Stimulated activated CD8-positive, alpha-beta memory T cell treated with anti-CD3 and anti-CD28 coated beads, Interleukin-4, amount 100 ng/mL, for 24 hours (primary cell): Measurements from ENCODE around the gene ABCD1.
"Not testable (repeated sequence)": the region's sequence is repeated elsewhere in the genome, so short reads cannot be mapped to it uniquely, and the experiment has no call there.

Experiments used
- DNase-seq: peaks from one replicate; pipeline ENCODE4 v3.0.0-alpha.2; 2020; ENCODE audit warnings: low read depth

The ABCD1 gene

DNA sequence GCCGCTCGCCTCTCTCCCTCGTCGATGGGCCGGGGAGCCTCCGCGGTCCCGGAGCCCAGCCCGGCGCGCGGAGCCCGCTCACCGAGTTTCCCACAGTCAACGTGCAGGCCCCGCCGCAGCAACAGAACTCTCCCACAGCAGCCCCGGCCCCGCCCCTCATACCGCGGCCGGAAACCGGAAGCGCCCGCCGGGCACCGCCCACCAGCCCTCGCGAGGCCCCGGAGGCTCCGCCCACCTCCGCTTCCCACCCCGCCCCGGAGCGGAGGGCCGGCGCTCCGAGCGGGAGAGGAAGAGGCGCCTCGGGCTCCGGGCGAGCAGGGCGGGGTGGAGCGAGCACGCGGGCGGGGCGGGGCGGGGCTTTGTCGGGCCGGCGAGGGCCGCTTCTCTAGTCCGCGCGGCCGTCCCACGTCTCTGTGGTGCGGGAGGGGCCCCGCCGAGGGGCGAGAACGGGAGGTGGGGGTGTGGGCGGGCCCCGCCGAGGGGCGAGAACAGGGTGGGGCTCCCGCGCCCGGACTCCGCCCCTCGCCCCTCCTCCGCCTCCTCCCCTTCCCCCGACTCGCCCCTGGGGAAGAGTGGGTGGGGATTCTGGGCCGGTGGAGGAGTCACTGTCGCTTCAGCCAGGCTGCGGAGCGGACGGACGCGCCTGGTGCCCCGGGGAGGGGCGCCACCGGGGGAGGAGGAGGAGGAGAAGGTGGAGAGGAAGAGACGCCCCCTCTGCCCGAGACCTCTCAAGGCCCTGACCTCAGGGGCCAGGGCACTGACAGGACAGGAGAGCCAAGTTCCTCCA, at the start of gene ABCD1, which contains the start of gene BCAP31:
ABCD1 (plus strand) TSS at position 605 of the 787 bp plus-strand sequence. CDS start 411 bp downstream, outside the sequence.
BCAP31 (minus strand) TSS at position 136 of the 787 bp plus-strand sequence. CDS start 1,143 bp downstream, outside the sequence.
- DNase-seq, result peak; percentile 77

DNA sequence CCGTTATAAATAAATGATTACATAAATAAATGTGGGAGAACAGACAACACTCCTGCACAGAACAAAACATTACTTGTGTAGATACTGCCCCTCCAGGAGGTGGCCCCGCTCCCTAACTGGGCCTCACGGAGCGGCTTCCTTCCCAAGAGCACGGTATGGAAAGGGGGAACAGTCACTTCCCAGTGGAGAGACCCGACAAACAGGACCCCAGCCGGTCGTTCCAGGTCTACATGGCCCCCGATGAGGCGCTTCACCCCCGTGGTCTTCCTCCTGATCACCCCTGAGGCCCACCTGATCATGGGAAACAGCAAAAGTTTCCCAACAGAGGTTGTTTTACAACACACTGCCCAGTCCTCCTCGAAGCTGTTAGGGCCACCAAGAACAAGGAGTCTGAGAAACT, 43.5 kb upstream of the ABCD1 start:
- DNase-seq, result no peak

DNA sequence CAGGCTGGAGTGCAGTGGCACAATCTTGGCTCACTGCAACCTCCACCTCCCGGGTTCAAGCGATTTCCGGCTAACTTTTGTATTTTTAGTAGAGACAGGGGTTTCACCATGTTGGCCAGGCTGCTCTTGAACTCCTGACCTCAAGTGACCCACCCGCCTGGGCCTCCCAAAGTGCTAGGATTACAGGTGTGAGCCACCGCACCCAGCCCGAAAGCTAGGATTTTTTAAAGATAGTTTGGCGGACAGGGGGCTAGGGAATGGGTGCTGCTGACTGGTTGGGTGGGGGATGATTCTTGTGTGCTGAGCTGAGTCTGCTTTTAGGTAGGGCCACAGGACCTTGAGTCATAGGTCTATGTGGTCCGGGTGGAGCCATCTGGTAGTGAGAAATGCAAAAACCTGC, 41.2 kb upstream of the ABCD1 start:
- not testable (repeated sequence) for DNase-seq

DNA sequence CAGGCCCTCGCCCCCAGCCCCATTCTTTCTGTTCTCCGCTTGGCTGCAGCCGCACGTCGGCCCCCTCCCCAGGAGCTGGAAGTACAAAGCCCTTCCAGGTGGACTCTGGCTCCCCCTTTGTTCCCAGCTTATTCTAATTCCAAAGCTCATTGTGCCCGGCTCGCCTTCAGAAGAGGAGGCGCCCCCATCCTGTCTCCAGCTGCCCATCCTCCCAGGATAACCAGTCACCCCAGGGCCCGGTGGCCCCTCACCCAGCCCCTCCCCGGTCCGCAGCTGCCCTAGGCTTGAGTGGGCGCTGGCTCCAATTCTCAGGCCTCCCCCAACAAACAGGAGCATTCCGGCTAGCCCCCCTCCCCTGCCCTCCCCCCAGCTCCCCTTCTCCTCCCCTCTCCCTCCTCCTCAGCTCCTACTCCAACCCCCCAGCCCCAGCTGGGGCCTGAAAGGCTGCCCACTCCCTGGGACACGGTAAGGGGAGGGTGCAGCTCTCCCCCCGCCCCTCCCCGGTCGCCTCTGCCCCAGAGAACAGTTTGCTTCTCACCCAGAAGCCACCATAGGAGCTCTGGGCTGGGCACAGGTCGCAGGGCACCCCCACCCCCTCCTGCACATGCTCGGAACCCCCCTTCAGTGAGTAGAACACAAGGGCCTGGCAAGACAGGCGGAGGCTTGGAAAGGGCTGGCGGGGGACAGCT, 40.0 kb upstream of the ABCD1 start:
- DNase-seq, result no peak

DNA sequence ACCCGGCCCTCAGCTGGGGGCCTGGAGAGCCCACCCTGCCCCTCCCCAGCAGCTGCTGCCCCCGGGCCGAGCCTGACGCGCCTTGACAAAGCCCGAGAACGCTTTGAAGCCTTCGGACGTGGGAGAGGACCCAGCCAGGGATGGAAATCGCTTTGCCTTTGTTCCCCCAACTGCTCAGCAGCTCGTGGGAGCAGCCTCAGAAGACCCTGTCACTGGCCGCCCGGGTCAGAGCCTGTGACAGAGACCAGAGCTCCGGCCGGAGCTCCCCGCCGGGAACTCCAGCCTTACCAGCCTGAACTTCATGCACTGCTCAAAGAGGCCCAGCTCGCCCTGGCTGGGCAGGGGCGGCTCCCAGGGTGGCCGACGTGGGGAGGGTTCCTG, 39.5 kb upstream of the ABCD1 start:
- no peak for DNase-seq

DNA sequence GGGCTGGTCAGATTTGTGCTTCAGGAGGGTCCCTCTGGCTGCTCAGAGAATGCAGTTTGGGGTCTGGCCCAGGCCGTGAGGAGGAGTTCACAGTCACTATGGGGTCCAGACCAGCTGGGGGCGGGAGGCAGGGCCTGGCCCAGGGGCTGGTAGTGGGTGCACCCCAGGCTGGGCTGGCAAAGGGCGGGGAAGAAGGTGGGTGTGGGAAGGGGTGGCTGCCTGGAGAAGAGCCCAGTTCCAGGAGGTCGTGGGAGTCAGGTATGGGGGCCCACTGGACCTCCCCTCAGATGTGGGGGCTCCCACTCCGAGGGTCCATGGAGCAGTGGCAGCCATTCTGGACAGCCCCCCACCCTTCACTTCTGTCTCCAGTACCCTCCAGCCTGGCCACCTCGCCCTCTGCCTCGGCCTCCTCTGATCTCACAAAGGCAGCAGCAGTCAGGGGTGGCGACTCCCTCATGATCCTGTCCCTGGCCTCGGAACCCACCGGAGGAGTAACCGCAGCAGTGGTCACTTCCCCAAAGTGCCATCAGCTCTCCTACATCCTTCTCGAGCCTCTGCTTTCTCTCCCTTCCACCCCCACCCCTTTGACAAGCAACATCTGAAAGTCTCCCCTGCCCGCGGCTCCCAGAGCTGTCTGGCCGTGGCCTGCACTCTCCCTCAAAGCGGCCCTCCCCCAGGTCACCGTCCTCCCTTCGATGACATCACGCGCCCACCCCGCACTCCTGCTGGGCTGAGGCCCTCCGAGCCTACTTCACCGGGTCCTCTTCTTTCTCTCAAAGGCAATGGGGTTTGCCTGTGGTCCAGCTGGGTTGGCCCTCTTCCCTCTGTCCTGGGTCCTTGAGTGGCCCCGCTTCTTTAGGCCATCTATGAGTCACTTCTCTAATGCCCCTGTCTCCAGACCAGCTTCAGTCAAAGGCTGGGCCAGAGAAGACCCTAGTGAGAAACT, 38.6 kb upstream of the ABCD1 start:
- no peak for DNase-seq

DNA sequence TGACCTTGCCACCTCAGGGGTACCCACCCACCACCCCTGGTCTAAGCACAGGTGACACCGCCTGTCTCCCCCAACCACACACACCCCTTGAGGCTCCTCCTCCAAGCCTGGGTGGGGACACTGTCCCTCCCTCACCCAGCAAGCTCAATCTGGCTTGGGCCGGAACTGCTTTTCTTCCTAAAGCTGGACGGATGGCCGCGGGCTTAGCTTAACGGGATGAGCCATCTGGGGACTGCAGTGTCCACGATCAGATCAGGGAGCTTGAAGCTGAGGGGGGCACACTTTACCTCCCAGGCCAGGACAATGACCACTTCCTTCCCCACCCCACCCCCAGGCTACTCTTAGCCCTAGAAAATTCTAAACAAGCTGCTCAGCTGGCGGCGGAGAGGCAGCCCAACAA, 37.9 kb upstream of the ABCD1 start:
- DNase-seq, result no peak

DNA sequence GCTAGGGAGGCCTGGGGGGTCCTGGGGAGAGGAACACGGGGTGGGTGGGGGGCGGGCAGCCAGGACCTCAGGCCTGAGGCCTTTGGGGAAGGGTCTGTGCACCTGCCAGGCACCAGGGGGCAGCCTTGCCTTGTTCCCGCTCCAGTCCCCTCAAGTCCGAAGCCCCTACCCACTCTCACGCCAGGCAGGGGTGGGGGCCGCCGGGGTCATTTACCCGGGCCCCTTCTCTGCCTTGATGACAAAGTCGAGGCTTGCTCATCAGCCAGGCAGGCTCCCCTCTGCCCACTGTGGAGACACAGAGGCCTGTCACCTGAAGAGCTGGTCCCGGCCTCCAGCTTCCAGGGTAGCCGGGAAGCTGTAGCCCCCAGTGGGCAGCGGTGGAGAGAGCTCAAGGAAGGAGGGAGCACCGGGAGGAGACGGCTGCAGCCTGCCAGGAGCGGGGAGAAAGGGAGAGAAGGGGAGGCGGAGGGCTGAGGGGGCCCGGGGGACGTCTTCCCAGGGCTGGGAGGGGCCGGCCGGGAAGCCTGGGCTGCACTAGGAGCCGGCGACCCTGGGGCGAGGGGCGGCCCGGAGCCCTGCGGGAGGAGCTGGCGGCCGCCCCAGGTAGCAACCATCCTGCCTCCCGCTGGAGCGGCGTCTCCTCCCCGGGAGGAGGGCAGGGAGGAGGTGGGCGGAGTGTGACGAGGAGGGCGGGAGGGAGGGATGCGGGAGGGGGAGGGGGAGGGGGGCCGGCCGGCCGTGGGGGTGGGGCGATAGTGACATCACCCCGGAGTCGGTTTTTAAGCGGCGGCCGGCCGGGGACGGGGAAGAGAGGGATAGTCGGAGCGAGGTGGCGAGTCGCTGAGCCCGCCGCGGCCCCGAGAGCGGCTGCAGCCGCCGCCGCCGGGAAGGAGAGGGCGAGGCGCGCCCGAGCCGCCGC, 37.3 kb upstream of the ABCD1 start, which contains the start of gene SLC6A8:
SLC6A8 (plus strand) TSS at position 806 of the 919 bp plus-strand sequence. CDS start 649 bp downstream, outside the sequence.
- peak; percentile 11 for DNase-seq

DNA sequence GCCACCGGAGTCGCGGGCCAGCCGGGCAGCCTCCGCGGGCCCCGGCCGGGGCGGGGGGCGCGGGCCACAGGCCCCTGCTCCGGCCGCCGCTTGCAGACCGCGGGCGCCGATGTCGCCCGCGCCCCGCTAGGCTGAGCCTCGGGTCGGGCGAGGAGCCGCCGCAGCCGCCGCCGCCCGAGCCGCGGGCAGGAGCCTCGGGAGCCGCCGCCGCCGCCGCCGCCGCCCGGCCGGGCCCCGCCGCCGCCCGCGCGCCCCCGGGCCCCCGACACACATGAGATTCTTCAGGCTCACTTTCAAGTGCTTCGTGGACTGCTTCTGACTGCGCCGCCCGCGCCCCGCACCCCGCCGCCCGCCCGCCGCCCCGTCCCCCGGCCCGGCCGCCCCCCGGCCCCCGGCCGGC, 36.6 kb upstream of the ABCD1 start:
- DNase-seq, result no peak

DNA sequence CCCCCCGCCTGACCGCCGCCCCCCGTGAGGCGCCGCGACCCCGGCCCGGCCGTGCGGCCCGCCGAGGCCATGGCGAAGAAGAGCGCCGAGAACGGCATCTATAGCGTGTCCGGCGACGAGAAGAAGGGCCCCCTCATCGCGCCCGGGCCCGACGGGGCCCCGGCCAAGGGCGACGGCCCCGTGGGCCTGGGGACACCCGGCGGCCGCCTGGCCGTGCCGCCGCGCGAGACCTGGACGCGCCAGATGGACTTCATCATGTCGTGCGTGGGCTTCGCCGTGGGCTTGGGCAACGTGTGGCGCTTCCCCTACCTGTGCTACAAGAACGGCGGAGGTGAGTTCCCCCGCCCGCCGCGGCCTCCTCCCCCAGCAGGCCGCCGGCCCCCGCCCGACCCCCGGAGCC, 36.1 kb upstream of the ABCD1 start:
- DNase-seq, result no peak

DNA sequence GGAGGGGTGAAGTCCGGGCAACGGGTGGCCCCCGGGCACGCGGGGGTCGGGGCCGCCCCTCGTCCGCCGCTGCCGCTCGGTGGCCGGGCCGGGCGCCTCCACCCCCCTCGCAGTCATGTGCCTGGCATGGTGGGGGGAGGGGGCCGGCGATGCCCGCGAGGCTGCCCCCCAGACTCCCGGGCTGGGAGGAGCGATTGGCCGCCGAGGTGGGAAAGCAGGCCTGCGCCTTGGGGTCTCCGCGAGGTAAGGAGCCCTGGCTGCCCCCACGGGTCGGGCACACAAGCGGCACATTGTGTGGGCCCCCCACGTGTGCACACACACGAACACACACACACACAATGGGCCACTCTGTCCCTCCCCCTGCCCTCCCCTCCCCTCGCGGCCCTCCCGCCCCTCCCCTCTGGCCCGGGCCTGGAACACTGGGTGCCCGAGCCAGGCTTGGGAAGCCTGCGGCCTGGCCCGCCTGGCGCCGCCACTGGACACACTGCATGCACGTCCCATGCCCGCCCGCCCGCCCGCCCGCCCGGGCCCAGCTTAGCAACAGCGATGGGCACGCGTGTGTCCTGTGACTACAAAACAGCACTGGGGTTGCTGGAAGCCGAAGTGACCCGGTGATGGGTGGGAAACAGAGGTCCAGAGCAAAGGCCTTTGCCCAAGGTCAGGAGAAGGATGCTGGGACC, 35.6 kb upstream of the ABCD1 start:
- DNase-seq, result no peak

DNA sequence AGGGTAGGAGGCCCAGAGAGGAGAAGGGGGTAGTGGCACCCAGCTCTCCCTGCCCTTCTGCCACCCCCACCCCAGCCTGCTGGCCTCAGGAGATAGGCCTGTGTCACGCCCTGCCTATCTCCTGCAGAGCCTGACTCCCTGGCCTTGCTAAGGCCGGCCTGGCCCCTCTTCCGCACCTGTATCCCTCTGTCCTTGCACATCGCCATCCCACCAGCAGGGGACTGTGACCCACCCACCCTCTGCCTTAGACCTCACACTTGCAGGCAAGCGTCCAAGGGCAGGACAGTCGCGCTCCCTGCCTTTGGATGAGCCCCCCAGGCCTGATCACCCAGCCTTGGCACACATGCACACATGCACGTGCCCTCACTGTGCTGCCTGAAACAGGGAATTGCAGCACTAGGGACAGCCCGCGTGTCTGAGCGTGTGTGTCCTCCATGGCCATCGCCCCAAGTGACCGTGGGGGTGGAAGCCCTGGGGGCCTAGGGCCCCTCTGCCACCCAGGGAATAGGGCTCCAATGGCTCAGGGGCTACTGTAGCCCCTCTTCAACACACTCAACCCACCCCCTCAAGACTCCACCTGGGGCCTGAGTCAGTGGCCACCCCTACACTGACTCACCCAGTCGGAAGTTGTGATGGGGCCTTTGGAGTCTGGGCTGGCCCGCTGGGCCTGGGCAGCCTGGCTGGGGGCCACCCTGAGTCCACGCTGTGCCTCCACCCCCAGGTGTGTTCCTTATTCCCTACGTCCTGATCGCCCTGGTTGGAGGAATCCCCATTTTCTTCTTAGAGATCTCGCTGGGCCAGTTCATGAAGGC, 34.8 kb upstream of the ABCD1 start:
- no peak for DNase-seq

DNA sequence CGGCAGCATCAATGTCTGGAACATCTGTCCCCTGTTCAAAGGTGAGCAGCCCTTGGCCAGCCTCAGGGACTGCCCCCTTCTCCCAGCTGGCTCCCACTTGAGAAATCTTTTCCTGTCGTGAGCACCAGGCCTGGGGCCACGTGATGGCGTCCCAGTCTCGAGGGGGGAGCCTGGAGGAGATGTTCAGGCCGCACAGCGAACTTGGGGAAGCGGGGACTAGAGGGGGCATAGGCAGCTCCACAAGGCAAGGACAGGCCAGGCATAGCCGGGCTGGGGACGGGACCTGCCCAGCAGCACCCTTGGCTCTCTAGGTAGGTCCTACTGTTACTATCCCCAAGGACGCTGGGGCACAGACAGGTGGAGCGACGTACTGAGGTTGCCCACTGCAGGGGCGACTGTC, 34.2 kb upstream of the ABCD1 start:
- DNase-seq, result no peak

DNA sequence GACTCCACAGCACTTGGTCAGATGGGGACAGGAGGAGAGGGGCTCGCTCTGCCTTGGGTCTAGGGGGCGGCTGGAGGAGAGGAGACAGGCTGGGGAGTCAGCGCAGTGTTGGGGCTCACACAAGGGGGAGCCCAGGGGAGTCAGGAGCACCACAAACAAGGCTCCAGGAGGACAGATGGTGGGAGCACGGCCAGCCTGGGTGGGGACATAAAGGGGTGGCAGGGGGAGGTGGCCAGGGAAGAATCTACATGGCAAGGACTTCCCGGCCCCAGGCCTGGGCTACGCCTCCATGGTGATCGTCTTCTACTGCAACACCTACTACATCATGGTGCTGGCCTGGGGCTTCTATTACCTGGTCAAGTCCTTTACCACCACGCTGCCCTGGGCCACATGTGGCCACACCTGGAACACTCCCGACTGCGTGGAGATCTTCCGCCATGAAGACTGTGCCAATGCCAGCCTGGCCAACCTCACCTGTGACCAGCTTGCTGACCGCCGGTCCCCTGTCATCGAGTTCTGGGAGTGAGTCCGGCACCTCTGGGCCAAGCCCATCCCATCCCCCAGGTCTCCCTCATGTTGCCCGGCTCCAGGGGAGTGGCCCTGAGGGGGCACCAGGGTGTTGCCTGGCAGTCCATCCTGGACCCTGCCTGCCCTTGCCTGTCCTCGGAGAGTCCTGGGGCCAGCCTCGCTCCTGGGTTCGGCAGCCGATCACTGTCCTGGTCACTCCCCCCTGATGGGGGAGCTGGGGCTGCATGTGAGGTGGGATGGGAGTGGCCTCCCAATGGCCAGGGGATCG, 33.4 kb upstream of the ABCD1 start:
- DNase-seq, result not testable (repeated sequence)

DNA sequence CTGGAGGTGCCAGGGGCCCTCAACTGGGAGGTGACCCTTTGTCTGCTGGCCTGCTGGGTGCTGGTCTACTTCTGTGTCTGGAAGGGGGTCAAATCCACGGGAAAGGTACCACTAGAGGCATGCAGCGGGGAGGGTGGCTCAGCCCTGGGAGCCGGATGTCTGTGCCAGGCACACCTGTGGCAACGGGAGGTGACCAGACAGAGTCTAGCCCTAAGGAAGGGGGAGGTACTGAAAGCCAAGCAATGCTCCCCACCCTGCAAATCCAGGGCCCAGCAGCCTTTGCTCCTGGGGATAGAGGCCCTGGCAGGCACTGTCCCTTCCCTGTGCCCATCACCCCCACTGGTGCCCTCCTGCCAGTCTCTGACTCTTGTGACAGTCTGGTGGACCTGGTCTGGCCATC, 32.7 kb upstream of the ABCD1 start:
- no peak for DNase-seq

DNA sequence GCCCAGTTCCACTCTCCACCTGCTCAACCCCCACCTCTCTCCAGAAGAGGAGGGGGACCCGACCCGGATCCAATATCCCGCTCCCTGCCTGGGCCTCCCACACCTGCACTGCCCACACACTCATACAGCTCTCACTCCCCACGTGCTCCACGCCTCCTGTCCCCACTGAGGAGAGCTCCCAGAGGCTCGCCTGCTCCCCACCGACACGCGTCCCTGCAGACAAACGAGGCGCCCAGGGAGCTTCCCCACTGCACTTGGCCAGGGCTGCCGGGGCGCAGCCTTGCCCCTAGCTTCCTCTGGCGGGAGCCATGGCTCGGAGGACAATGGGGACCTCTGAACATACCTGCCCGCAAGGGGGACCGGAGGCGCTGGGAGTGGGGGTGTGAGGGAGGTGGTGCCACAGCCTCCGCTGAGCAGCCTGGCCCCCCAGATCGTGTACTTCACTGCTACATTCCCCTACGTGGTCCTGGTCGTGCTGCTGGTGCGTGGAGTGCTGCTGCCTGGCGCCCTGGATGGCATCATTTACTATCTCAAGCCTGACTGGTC, 32.0 kb upstream of the ABCD1 start:
- DNase-seq, result no peak

DNA sequence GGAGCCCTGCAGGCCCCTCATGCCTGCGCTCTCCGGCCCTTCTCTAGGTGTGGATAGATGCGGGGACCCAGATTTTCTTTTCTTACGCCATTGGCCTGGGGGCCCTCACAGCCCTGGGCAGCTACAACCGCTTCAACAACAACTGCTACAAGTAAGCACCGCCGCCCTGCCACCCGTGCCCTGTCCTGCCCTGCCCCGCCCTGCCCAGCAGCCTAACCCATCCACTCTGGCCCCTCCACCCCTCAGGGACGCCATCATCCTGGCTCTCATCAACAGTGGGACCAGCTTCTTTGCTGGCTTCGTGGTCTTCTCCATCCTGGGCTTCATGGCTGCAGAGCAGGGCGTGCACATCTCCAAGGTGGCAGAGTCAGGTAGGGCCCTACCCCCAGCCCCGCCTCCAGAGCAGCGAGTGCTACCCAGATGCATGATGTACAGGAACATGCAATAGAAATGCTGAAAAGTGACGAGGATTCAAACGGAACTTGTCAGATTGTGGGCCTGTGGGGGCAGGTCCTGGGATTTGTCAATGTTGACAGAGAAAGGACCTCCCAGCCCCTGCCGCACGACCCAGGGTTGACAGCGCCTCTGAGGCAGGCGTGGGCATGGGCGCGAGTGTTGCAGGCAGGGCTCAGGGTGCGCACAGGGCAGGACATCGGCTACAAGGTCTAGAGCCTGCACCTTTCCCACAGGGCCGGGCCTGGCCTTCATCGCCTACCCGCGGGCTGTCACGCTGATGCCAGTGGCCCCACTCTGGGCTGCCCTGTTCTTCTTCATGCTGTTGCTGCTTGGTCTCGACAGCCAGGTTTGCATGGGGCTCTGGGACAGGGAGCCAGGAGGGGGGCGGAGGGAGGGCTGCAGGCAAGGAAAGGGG, 31.2 kb upstream of the ABCD1 start:
- DNase-seq, result no peak
